ENCODE data around the gene ODF2. TPM values are rescaled to one million over a fixed set of nuclear protein-coding genes. Genes with fewer than 3 reads are reported as not detected.
"Not testable (repeated sequence)": the region's sequence is repeated elsewhere in the genome, so short reads cannot be mapped to it uniquely, and the experiment has no call there.

Gene ODF2
- polyA plus RNA-seq, 1 donor (not counting 4 experiments of a cell fraction or from before 2014, with no cell fraction given) = 14.0 TPM

DNA sequence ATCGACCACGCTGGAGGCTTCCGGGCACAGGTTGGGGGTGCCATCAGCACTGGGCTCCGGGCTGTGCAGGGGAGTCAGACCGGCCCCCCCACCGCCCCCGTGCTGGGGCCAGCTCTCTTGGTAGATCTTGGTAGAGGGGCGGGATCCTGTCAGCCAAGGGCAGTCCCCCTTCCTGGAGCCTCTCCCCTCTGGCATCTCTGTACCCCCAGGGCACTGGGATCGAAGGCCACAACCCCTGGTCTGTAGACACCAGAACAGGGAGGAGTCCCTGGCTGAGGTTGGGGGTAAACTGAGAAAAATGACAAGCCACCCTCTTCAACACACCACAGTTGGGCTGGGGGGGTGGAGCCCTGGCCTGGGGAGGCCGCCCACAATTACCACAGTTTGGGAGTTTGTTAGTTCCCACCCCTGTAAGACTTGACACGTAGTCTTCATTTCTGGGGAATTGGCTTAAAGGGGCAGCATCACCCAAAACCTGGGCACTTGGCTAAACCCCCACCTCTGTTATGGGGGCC, 34.3 kb upstream of the ODF2 start:
- dilution Hi-C loops (cut with MboI; ENCODE audit: extremely low pct_ligation_motif_present, low sequenced_read_pairs) = no loop called here
- Histone ChIP-seq H3K79me2 (ENCODE audit: control insufficient read depth, insufficient read depth, low read length) (no peaks in the 10 kb centered on the region), H4K20me1 (ENCODE audit: control insufficient read depth, extremely low read depth, insufficient read depth, low read length) (no peaks in the 10 kb centered on the region), H3K36me3 (ENCODE audit: control insufficient read depth in 2 of 2, extremely low read depth in 1 of 2, insufficient read depth in 2 of 2, low read length in 2 of 2) (peaks cover 0 to 2% of the 10 kb centered on the region in 2 experiments), H3K9me1 (ENCODE audit: control insufficient read depth, extremely low read depth, insufficient read depth, low read length) (no peaks in the 10 kb centered on the region), H3K27me3 (ENCODE audit: control insufficient read depth, extremely low read depth, insufficient read depth, low read length) (no peaks in the 10 kb centered on the region), H3K4me1 (ENCODE audit: control insufficient read depth, extremely low read depth, insufficient read depth, low read length) (peaks cover 33% of the 10 kb centered on the region), H3K9me3 (ENCODE audit: control insufficient read depth, low read depth, low read length) (no peaks in the 10 kb centered on the region), H3K4me3 (ENCODE audit: control insufficient read depth in 2 of 3, extremely low read depth in 1 of 3, insufficient read depth in 2 of 3, low read depth in 1 of 3, low read length in 3 of 3) (peak overlapping the region; percentile 57 to 78 (median 66)), H3K9ac (ENCODE audit: control insufficient read depth, extremely low read depth, insufficient read depth, low read length) (peak overlapping the region; percentile 52), H3K4me2 (ENCODE audit: control insufficient read depth, extremely low read depth, insufficient read depth, low read depth, low read length) (peak overlapping the region; percentile 71), H3K27ac (ENCODE audit: control insufficient read depth, insufficient read depth, low read length) (no peak overlapping the region), H2AFZ (ENCODE audit: control insufficient read depth, low read length) (no peak overlapping the region)
- no peak for FAIRE-seq
- no peak for DNase-seq (ENCODE audit: low read depth, low spot score)
- no peak for TF ChIP-seq EZH2 (IDR thresholded peaks at IDR 0.05; ENCODE audit: low read length)
- TF ChIP-seq, protein P1, sequence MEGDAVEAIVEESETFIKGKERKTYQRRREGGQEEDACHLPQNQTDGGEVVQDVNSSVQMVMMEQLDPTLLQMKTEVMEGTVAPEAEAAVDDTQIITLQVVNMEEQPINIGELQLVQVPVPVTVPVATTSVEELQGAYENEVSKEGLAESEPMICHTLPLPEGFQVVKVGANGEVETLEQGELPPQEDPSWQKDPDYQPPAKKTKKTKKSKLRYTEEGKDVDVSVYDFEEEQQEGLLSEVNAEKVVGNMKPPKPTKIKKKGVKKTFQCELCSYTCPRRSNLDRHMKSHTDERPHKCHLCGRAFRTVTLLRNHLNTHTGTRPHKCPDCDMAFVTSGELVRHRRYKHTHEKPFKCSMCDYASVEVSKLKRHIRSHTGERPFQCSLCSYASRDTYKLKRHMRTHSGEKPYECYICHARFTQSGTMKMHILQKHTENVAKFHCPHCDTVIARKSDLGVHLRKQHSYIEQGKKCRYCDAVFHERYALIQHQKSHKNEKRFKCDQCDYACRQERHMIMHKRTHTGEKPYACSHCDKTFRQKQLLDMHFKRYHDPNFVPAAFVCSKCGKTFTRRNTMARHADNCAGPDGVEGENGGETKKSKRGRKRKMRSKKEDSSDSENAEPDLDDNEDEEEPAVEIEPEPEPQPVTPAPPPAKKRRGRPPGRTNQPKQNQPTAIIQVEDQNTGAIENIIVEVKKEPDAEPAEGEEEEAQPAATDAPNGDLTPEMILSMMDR (optimal IDR thresholded peaks at IDR 0.05 in 1 of 3, IDR thresholded peaks at IDR 0.05 in 1 of 3, conservative IDR thresholded peaks at IDR 0.05 in 1 of 3; ENCODE audit: extremely low read depth in 1 of 3, insufficient read depth in 2 of 3, low read length in 3 of 3) = no peak

DNA sequence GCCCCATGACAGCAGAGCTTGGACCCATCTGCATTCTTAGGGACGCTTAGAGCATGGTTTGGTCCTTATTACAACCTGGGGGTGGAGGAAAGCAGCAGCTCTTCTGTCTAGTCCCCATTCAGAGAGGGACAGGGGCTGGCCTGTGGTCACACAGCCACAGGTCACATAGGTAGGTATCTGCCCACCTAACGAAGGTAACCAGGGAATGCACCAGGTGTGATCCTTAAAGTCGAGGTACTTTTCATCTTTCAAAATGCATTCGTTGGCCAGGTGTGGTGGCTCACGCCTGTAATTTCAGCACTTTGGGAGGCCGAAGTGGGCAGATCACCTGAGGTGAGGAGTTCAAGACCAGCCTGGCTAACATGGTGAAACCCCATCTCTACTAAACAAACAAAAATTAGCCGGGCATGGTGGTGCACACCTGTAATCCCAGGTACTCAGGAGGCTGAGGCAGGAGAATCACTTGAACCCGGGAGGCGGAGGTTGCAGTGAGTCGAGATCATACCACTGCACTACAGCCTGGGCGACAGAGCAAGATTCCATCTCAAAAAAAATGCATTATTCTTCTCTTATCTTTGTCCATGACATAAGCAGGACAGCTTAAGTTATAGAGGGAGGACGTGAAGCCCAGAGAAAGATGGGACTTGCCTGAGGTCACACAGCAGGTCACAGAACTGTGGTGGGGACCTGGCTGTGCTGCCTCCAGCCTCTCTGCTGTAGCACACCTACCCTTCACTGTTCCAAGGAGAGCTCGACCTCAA, 33.6 kb upstream of the ODF2 start:
- H3K27me3 ChIP-seq (ENCODE audit: control insufficient read depth, extremely low read depth, insufficient read depth, low read length); DNase-seq (ENCODE audit: low read depth, low spot score); H4K20me1 ChIP-seq (ENCODE audit: control insufficient read depth, extremely low read depth, insufficient read depth, low read length); H3K9me3 ChIP-seq (ENCODE audit: control insufficient read depth, low read depth, low read length); H3K4me3 ChIP-seq (ENCODE audit: control insufficient read depth in 2 of 3, extremely low read depth in 1 of 3, insufficient read depth in 2 of 3, low read depth in 1 of 3, low read length in 3 of 3); H3K4me2 ChIP-seq (ENCODE audit: control insufficient read depth, extremely low read depth, insufficient read depth, low read depth, low read length); H3K9me1 ChIP-seq (ENCODE audit: control insufficient read depth, extremely low read depth, insufficient read depth, low read length); FAIRE-seq; H3K79me2 ChIP-seq (ENCODE audit: control insufficient read depth, insufficient read depth, low read length); H3K27ac ChIP-seq (ENCODE audit: control insufficient read depth, insufficient read depth, low read length); H2AFZ ChIP-seq (ENCODE audit: control insufficient read depth, low read length); dilution Hi-C loops (cut with MboI; ENCODE audit: extremely low pct_ligation_motif_present, low sequenced_read_pairs); H3K9ac ChIP-seq (ENCODE audit: control insufficient read depth, extremely low read depth, insufficient read depth, low read length); H3K36me3 ChIP-seq (ENCODE audit: control insufficient read depth in 2 of 2, extremely low read depth in 1 of 2, insufficient read depth in 2 of 2, low read length in 2 of 2): not testable (repeated sequence)
- H3K4me1 ChIP-seq (ENCODE audit: control insufficient read depth, extremely low read depth, insufficient read depth, low read length) = peaks cover 33% of the 10 kb centered on the region

Data from keratinocyte (primary cell).